IMR-90 (cell line): Measurements from ENCODE around the gene ADPRHL1. TPM values are rescaled to one million over a fixed set of nuclear protein-coding genes. Genes with fewer than 3 reads are reported as not detected.

Experiments
- ATAC-seq: fragments of 200-7000 bp; cut with Tn5 transposase; 2 replicates; pipeline ENCODE4 v1.9.1; 2020; ENCODE audit warnings: low read depth, mild to moderate bottlenecking, moderate library complexity
- BruUV-seq: library from RNA; stranded (reverse); fragments of 400-500 nt; replicated peaks from 2 replicates; lab custom pipeline; 2021; lab: Mats Ljungman, UMichigan
- CTCF ChIA-PET: fragments of 300-600 bp; formaldehyde crosslinking; extraction: SDS; loops from one replicate; lab custom pipeline; 2021; ENCODE audit warnings: antibody characterized with exemption; lab: Yijun Ruan, JAX
- POLR2A ChIA-PET: fragments of 300-600 bp; sonication (Branson Sonifier 250); formaldehyde crosslinking; loops from one replicate; lab custom pipeline; 2022; ENCODE audit warnings: antibody characterized with exemption; ENCODE audit not compliant: unreplicated experiment; lab: Charles Lee
- DNase-seq: peaks from one replicate; pipeline ENCODE4 v3.0.0; 2013
- H2AFZ ChIP-seq: replicated peaks from 2 replicates; pipeline ENCODE3; 2013; ENCODE audit warnings: low read length, mild to moderate bottlenecking; ENCODE audit not compliant: poor library complexity
- H2AK5ac ChIP-seq: 2 replicates; pipeline ENCODE4 v1.6.1; 2013; ENCODE audit warnings: low read depth, low read length, inconsistent platforms
- H2AK9ac ChIP-seq: replicated peaks from 2 replicates; pipeline ENCODE3; 2013; ENCODE audit warnings: mild to moderate bottlenecking, low read depth, low read length, moderate library complexity; ENCODE audit not compliant: poor library complexity
- H2BK120ac ChIP-seq: 2 replicates; pipeline ENCODE4 v1.6.1; 2013; ENCODE audit warnings: low read depth, low read length, inconsistent platforms
- H2BK15ac ChIP-seq: 3 replicates; pipeline ENCODE4 v1.6.1; 2013; ENCODE audit warnings: low read depth, low read length, inconsistent platforms
- H2BK20ac ChIP-seq: 2 replicates; pipeline ENCODE4 v1.6.1; 2013; ENCODE audit warnings: low read depth, mild to moderate bottlenecking, inconsistent platforms, low read length, moderate library complexity
- H2BK5ac ChIP-seq: 2 replicates; pipeline ENCODE4 v1.6.1; 2013; ENCODE audit warnings: mild to moderate bottlenecking, low read depth, low read length, inconsistent platforms; ENCODE audit not compliant: poor library complexity, severe bottlenecking
- H3K14ac ChIP-seq: replicated peaks from 2 replicates; pipeline ENCODE4 v1.6.1; 2013; ENCODE audit warnings: low read depth, low read length, inconsistent platforms
- H3K18ac ChIP-seq: 2 replicates; pipeline ENCODE4 v1.6.1; 2013; ENCODE audit warnings: low read depth, low read length, control low read depth
- H3K23ac ChIP-seq: 2 replicates; pipeline ENCODE4 v1.6.1; 2013; ENCODE audit warnings: low read depth, low read length, inconsistent platforms
- H3K27ac ChIP-seq: 2 replicates; pipeline ENCODE4 v1.5.1; 2013; ENCODE audit warnings: mild to moderate bottlenecking, control low read depth, low read length; ENCODE audit not compliant: insufficient read depth
- H3K27me3 ChIP-seq: 2 replicates; pipeline ENCODE4 v1.6.1; 2013; ENCODE audit warnings: low read length; ENCODE audit not compliant: control insufficient read depth, insufficient read depth
- H3K36me3 ChIP-seq: 2 replicates; pipeline ENCODE4 v1.6.1; 2013; ENCODE audit warnings: low read length, mixed read lengths; ENCODE audit not compliant: control insufficient read depth, insufficient read depth
- H3K4ac ChIP-seq: 2 replicates; pipeline ENCODE4 v1.6.1; 2013; ENCODE audit warnings: low read depth, low read length, inconsistent platforms
- H3K4me1 ChIP-seq: 2 replicates; pipeline ENCODE4 v1.6.1; 2013; ENCODE audit warnings: low read length, mixed read lengths; ENCODE audit not compliant: control insufficient read depth, insufficient read depth
- H3K4me2 ChIP-seq: 2 replicates; pipeline ENCODE4 v1.6.1; 2013; ENCODE audit warnings: low read depth, mild to moderate bottlenecking, control low read depth, low read length, moderate library complexity
- H3K4me3 ChIP-seq: 2 replicates; pipeline ENCODE4 v1.5.1; 2013; ENCODE audit warnings: low read depth, mild to moderate bottlenecking, control low read depth, low read length, moderate library complexity; ENCODE audit not compliant: insufficient read depth
- H3K56ac ChIP-seq: 2 replicates; pipeline ENCODE4 v1.6.1; 2013; ENCODE audit warnings: low read length, inconsistent platforms; ENCODE audit not compliant: insufficient read depth; ENCODE audit errors: extremely low read depth
- H3K79me1 ChIP-seq, 2 experiments: 2 replicates each; pipeline ENCODE4 v1.6.1; 2013; ENCODE audit warnings: low read length in 2 of 2, inconsistent platforms in 1 of 2, low read depth in 1 of 2
- H3K9ac ChIP-seq: 2 replicates; pipeline ENCODE4 v1.6.1; 2013; ENCODE audit warnings: low read depth, low read length, control low read depth
- H3K9me1 ChIP-seq: 2 replicates; pipeline ENCODE4 v1.6.1; 2013; ENCODE audit warnings: low read length, inconsistent platforms; ENCODE audit not compliant: insufficient read depth
- H3K9me3 ChIP-seq: 2 replicates; pipeline ENCODE4 v1.6.1; 2013; ENCODE audit warnings: low read length; ENCODE audit not compliant: control insufficient read depth, insufficient read depth
- H4K20me1 ChIP-seq: 2 replicates; pipeline ENCODE4 v1.6.1; 2013; ENCODE audit warnings: low read length, inconsistent platforms; ENCODE audit not compliant: insufficient read depth
- H4K5ac ChIP-seq: 2 replicates; pipeline ENCODE4 v1.6.1; 2013; ENCODE audit warnings: mild to moderate bottlenecking, low read depth, low read length, control low read depth
- H4K8ac ChIP-seq, 2 experiments: 2 replicates each; pipeline ENCODE4 v1.6.1; 2013; ENCODE audit warnings: low read depth in 2 of 2, low read length in 2 of 2, control low read depth in 1 of 2, inconsistent platforms in 1 of 2
- H4K91ac ChIP-seq: 2 replicates; pipeline ENCODE4 v1.6.1; 2013; ENCODE audit warnings: low read depth, low read length, inconsistent platforms; ENCODE audit not compliant: insufficient read depth
- BHLHE40 ChIP-seq: fragments of 150-350 bp; IDR thresholded peaks from 2 replicates; pipeline ENCODE4 v1.6.1; 2016; ENCODE audit warnings: mild to moderate bottlenecking, low read depth, low read length
- CEBPB ChIP-seq: IDR thresholded peaks from 2 replicates; pipeline ENCODE4 v1.6.1; 2012; ENCODE audit warnings: low read depth, low read length, improper control_type of control experiment
- FOS ChIP-seq: fragments of 150-350 bp; IDR thresholded peaks from 2 replicates; pipeline ENCODE4 v1.6.1; 2016; ENCODE audit warnings: low read depth, low read length
- MAFK ChIP-seq: IDR thresholded peaks from 2 replicates; pipeline ENCODE4 v1.6.1; 2012; ENCODE audit warnings: low read depth, low read length, improper control_type of control experiment
- MAZ ChIP-seq: IDR thresholded peaks from 2 replicates; pipeline ENCODE4 v1.6.1; 2012; ENCODE audit warnings: low read depth, mild to moderate bottlenecking, low read length, improper control_type of control experiment, moderate library complexity, borderline replicate concordance
- MXI1 ChIP-seq: IDR thresholded peaks from 2 replicates; pipeline ENCODE4 v1.6.1; 2012; ENCODE audit warnings: low read depth, mild to moderate bottlenecking, low read length, moderate library complexity, borderline replicate concordance
- POLR2A ChIP-seq: IDR thresholded peaks from 2 replicates; pipeline ENCODE4 v1.6.1; 2012; ENCODE audit warnings: mild to moderate bottlenecking, low read depth, low read length
- RAD21 ChIP-seq: IDR thresholded peaks from 2 replicates; pipeline ENCODE4 v1.6.1; 2012; ENCODE audit warnings: low read length, improper control_type of control experiment
- RCOR1 ChIP-seq: IDR thresholded peaks from 2 replicates; pipeline ENCODE4 v1.6.1; 2012; ENCODE audit warnings: mild to moderate bottlenecking, low read length, improper control_type of control experiment; ENCODE audit not compliant: insufficient replicate concordance
- SMC3 ChIP-seq: fragments of 150-350 bp; IDR thresholded peaks from 2 replicates; pipeline ENCODE4 v1.6.1; 2016; ENCODE audit warnings: low read depth, mild to moderate bottlenecking, antibody characterized with exemption, low read length, moderate library complexity
- WGBS, 2 experiments: methylation state at CpG; one replicate each; pipeline versions ENCODE4 v1.1.5 to v1.1.7; 2013; ENCODE audit warnings: missing lambda C conversion rate in 2 of 2; ENCODE audit not compliant: insufficient read length in 1 of 2; ENCODE audit errors: extremely low coverage in 2 of 2; 5-methylcytosine and 5-hydroxymethylcytosine counted together
- dilution Hi-C: fragments of 300-500 bp; cut with HindIII; formaldehyde crosslinking; loops from one replicate; pipeline ENCODE4 v1.14.3; 2018; ENCODE audit warnings: low sequenced_read_pairs; ENCODE audit not compliant: unreplicated experiment
- in situ Hi-C: fragments of 300-500 bp; cut with MboI; formaldehyde crosslinking; loops from 3 replicates; pipeline ENCODE4 v1.14.3; 2019; ENCODE audit warnings: low sequenced_read_pairs, inconsistent platforms, mixed read lengths
- intact Hi-C: fragments of 100-400 bp; cut with micrococcal nuclease; formaldehyde crosslinking; loops from 2 replicates; pipeline ENCODE4 v1.10.0; 2022
- polyA plus RNA-seq, 3 experiments: library from polyadenylated mRNA; depleted of rRNA; stranded (reverse); fragments of >200 nt; gene quantifications; 2 replicates each; pipeline ENCODE4 v1.2.3, GENCODE V29; 2012; ENCODE audit warnings: low replicate concordance in 1 of 3
- total RNA-seq: library from RNA; depleted of rRNA; stranded (reverse); fragments of >200 nt; gene quantifications from 2 replicates; pipeline ENCODE4 v1.2.3, GENCODE V29; 2012
- TF ChIP-seq, protein P1 (sequence below): fragments of 150-350 bp; IDR thresholded peaks from 2 replicates; pipeline ENCODE4 v1.6.1; 2016; ENCODE audit warnings: low read depth, mild to moderate bottlenecking, low read length, moderate library complexity, borderline replicate concordance
- TF ChIP-seq, protein P2 (sequence below): conservative IDR thresholded peaks from 2 replicates; pipeline ENCODE4 v1.5.1; 2012; ENCODE audit warnings: mild to moderate bottlenecking, low read depth, low read length, improper control_type of control experiment

Gene ADPRHL1
- total and polyA plus RNA-seq, 2 of the 4 experiments (the other 2 are of a cell fraction): 0.36 to 0.67 TPM

DNA sequence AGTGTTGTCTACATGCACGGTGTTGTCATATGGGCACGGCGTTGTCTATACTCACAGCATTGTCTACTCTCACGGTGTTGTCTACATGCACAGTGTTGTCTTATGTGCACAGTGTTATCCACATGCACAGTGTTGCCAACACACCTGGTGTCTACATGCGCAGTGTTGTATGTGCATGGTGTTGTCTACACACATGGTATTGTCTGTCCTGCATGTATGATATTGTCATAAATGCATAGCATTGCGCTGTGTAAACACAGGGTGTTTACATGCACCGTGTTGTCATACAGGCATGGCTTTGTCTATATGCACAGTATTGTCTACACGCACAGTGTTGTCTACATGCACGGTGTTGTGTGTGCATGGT is 6.8 kb downstream of the ADPRHL1 start:
- Histone ChIP-seq H3K14ac (no peak overlapping the region), H3K4me1 (no peaks in the 10 kb centered on the region), H3K27ac (no peak overlapping the region), H2AK9ac (no peak overlapping the region), H2BK5ac (no peak overlapping the region), H3K9me1 (peaks cover 6% of the 10 kb centered on the region), H3K9ac (no peak overlapping the region), H3K4me2 (no peak overlapping the region), H4K20me1 (no peaks in the 10 kb centered on the region), H2BK20ac (no peak overlapping the region), H3K79me1 (peaks cover 0 to 5% of the 10 kb centered on the region in 2 experiments; a peak in 1 of 4 replicates), H3K4ac (no peak overlapping the region), H3K27me3 (no peaks in the 10 kb centered on the region), H3K36me3 (peaks cover 7% of the 10 kb centered on the region; the same call in 1 of the 2 replicates), H4K5ac (no peak overlapping the region), H4K8ac (no peak overlapping the region), H3K4me3 (no peak overlapping the region), H2BK15ac (no peak overlapping the region), H2AK5ac (no peak overlapping the region), H3K18ac (no peak overlapping the region), H4K91ac (no peak overlapping the region), H3K23ac (no peak overlapping the region), H2BK120ac (no peak overlapping the region), H2AFZ (no peak overlapping the region), H3K56ac (no peak overlapping the region), H3K9me3 (no peaks in the 10 kb centered on the region)
- ATAC-seq: no peak
- in situ Hi-C loops: no loop called here
- dilution Hi-C loops: no loop called here
- no TSS peak for BruUV-seq
- ChIA-PET POLR2A (no interaction called here), CTCF (no interaction called here)
- 100% methylated on average over 1 of the region's 9 CpGs; no CpG with 5 or more reads in 1 of the 2 experiments for WGBS, 2 experiments
- intact Hi-C loops: no loop called here
- no peak for TF ChIP-seq RCOR1
- TF ChIP-seq MXI1: no peak
- TF ChIP-seq RAD21: no peak
- no peak for TF ChIP-seq BHLHE40
- TF ChIP-seq, protein P1, sequence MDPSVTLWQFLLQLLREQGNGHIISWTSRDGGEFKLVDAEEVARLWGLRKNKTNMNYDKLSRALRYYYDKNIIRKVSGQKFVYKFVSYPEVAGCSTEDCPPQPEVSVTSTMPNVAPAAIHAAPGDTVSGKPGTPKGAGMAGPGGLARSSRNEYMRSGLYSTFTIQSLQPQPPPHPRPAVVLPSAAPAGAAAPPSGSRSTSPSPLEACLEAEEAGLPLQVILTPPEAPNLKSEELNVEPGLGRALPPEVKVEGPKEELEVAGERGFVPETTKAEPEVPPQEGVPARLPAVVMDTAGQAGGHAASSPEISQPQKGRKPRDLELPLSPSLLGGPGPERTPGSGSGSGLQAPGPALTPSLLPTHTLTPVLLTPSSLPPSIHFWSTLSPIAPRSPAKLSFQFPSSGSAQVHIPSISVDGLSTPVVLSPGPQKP: no peak
- TF ChIP-seq MAZ: no peak
- TF ChIP-seq MAFK: no peak
- no peak for TF ChIP-seq CEBPB
- no peak for TF ChIP-seq SMC3
- TF ChIP-seq, protein P2, sequence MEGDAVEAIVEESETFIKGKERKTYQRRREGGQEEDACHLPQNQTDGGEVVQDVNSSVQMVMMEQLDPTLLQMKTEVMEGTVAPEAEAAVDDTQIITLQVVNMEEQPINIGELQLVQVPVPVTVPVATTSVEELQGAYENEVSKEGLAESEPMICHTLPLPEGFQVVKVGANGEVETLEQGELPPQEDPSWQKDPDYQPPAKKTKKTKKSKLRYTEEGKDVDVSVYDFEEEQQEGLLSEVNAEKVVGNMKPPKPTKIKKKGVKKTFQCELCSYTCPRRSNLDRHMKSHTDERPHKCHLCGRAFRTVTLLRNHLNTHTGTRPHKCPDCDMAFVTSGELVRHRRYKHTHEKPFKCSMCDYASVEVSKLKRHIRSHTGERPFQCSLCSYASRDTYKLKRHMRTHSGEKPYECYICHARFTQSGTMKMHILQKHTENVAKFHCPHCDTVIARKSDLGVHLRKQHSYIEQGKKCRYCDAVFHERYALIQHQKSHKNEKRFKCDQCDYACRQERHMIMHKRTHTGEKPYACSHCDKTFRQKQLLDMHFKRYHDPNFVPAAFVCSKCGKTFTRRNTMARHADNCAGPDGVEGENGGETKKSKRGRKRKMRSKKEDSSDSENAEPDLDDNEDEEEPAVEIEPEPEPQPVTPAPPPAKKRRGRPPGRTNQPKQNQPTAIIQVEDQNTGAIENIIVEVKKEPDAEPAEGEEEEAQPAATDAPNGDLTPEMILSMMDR: no peak
- no peak for TF ChIP-seq FOS
- no peak for TF ChIP-seq POLR2A
- no peak for DNase-seq
